GM18499 (cell line): Measurements from ENCODE around the gene PARP14.
"Not testable (repeated sequence)": the region's sequence is repeated elsewhere in the genome, so short reads cannot be mapped to it uniquely, and the experiment has no call there.

ENCODE experiments used
- ATAC-seq: cut with Tn5 transposase; IDR thresholded peaks from one replicate; pipeline ENCODE4 v1.9.1; 2021; ENCODE audit warnings: moderate number of reproducible peaks; ENCODE audit not compliant: insufficient read depth, unreplicated experiment

The PARP14 gene, protein sequence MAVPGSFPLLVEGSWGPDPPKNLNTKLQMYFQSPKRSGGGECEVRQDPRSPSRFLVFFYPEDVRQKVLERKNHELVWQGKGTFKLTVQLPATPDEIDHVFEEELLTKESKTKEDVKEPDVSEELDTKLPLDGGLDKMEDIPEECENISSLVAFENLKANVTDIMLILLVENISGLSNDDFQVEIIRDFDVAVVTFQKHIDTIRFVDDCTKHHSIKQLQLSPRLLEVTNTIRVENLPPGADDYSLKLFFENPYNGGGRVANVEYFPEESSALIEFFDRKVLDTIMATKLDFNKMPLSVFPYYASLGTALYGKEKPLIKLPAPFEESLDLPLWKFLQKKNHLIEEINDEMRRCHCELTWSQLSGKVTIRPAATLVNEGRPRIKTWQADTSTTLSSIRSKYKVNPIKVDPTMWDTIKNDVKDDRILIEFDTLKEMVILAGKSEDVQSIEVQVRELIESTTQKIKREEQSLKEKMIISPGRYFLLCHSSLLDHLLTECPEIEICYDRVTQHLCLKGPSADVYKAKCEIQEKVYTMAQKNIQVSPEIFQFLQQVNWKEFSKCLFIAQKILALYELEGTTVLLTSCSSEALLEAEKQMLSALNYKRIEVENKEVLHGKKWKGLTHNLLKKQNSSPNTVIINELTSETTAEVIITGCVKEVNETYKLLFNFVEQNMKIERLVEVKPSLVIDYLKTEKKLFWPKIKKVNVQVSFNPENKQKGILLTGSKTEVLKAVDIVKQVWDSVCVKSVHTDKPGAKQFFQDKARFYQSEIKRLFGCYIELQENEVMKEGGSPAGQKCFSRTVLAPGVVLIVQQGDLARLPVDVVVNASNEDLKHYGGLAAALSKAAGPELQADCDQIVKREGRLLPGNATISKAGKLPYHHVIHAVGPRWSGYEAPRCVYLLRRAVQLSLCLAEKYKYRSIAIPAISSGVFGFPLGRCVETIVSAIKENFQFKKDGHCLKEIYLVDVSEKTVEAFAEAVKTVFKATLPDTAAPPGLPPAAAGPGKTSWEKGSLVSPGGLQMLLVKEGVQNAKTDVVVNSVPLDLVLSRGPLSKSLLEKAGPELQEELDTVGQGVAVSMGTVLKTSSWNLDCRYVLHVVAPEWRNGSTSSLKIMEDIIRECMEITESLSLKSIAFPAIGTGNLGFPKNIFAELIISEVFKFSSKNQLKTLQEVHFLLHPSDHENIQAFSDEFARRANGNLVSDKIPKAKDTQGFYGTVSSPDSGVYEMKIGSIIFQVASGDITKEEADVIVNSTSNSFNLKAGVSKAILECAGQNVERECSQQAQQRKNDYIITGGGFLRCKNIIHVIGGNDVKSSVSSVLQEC (N-terminal part only)

DNA sequence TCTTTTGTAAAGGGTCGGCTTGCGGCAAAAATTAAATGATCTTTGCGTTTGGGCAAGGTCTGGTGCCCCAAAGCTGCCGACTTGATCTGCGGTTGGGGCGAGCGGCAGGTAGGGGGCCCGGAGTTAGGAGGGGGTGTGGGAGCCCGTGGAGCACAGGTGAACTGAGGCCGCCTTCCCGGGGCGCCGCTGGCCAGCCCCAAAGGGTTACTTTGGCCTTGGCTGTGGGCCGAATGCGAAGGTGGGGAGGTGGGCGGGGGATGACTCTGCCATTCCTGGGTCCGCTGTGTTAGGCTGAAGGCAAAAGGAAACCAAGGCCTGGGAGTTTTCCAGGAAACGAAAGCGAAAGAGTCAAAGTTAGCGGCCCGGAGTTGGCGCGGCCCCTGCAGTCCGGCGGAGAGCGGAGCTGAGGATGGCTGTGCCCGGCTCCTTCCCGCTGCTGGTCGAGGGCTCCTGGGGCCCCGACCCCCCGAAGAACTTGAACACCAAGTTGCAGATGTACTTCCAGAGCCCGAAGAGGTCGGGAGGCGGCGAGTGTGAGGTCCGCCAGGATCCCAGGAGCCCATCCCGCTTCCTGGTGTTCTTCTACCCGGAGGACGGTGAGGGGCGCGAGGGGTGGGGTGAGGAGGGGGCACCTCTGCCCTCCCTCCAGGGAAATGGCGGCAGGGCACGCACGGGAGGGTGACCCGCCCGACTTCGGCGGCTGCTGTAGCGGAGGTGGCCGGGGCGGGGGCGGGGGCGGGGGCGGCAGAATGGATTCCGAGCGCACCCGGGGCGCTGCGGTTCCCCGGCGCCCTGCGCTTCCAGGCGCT is at the start of gene PARP14:
PARP14 (plus strand) TSS at position 365 of the 809 bp plus-strand sequence; CDS start at position 410, 45 bp downstream.
- ATAC-seq, result no peak

DNA sequence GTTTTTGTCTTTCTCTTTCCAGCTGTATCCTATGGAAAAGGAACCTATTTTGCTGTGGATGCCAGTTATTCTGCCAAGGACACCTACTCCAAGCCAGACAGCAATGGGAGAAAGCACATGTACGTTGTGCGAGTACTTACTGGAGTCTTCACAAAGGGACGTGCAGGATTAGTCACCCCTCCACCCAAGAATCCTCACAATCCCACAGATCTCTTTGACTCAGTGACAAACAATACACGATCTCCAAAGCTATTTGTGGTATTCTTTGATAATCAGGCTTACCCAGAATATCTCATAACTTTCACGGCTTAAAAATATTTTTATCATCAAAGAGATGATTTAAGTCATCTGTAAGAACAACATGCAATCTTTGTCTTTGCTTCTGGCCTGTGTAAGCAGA is 44.9 kb upstream of the PARP14 start:
- no peak for ATAC-seq

DNA sequence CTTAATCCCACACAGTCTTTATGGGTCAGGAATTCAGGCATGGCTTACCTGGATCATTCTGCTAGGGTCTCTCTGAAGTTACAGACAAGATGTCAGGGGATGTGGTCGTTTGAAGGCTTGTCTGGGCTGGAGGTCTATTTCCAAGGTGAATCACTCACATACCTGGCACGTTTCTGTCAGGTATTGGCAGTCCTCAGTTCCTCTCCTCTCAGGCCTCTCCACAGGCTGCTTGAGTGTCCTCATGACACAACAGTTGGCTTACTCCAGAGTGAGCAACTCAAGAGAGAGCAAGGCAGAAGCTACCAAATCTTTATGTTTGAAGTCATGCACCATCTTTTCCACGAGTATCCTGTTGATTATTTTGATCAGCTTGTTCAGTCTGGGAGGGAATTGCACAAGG is 43.9 kb upstream of the PARP14 start:
- ATAC-seq, result no peak

DNA sequence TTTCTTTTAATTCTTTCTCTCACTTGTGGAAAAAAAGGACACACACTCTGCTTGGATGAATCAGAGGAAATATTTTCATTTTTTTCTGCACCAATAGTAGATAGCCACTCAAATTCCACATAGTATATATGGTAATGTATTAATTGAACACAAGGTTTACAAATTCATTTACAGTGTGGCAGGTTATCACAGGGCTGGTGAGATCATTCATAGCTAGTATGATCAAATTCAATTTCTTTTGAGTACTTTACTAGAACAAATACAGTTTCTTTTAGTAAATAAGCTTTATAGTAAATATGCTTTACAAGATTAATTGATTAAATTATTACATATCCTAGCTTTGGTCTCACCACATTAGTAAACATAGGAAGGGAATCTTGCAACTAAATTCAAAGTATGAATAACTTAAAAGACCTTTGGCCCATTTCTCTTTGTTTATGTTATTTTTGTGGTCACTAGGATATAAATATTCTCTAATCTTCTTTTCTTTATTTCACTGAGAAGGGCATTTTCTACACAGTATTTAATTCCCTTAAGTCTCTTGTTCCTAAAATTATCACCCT is 40.1 kb upstream of the PARP14 start:
- no peak for ATAC-seq

DNA sequence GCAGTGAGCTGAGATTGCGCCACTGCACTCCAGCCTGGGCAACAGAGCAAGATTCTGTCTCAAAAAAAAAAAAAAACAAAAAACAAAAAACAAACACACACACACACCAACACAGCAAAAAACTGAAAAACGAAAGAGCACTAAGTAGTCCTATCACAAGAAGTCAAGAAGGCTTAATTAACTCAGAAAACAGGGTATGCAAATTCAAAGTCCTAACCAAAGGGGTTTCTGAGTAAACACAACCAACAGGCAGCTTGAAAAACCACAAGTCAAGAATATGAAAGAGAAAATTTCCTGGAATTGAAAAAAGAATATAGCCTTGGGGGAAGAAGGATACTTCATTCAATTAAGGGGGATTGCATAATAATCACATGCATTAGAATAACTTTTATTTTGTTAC is 37.7 kb upstream of the PARP14 start:
- no peak for ATAC-seq

DNA sequence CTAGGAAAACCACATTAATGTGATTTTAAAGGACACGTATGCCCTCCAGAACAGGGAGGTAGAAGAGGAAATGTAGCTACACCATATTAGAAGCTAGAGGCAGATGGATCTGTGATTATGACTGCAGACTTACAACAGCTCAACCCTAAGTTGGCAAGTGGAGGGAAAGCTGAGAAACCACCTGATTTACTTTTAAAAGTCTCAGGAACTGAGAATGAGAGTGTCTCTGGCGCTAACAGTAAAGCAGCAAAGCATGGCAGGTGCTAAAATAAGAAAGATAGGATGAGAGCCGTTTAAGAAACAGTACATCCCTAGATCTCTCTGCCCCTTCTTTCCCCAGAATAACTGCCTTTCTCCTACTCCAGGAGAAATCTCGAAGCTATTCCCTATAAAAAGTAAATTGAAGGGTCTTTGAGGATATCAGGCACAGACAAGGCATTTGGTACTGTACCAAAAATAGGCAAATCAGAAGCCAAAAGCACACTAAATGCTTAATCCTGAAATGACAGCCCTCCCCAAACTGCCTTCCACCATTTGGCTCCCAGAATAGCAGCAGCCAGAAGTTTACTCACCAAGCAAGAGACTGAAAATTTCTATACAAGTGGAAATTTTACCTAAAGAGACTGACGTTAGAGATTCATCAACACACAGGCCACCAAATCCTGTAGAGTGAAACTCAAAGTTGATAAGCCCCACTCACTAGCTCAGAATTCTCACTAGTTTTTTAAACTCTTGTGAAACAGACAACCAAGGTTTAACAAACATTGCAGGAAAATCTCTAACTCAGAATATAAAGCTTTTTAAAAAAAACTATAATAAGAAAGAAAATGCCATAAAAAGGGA is 34.3 kb upstream of the PARP14 start:
- no peak for ATAC-seq

DNA sequence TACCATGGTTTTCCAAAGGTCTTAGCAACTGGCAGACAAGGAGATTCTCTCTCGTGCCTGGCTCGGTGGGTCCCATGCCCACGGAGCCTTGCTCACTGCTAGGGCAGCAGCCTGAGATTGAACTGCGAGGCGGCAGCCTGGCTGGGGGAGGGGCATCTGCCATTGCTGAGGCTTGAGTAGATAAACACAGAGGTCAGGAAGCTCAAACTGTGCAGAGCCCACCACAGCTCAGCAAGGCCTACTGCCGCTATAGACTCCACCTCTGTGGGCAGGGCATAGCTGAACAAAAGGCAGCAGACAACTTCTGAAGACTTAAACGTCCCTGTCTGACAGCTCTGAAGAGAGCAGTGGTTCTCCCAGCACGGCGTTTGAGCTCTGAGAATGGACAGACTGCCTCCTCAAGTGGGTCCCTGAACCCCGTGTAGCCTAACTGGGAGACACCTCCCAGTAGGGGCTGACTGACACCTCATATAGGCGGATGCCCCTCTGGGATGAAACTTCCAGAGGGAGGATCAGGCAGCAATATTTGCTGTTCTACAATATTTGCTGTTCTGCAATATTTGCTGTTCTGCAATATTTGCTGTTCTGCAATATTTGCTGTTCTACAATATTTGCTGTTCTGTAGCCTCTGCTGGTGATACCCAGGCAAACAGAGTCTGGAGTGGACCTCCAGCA is 29.3 kb upstream of the PARP14 start:
- ATAC-seq, result not testable (repeated sequence)

DNA sequence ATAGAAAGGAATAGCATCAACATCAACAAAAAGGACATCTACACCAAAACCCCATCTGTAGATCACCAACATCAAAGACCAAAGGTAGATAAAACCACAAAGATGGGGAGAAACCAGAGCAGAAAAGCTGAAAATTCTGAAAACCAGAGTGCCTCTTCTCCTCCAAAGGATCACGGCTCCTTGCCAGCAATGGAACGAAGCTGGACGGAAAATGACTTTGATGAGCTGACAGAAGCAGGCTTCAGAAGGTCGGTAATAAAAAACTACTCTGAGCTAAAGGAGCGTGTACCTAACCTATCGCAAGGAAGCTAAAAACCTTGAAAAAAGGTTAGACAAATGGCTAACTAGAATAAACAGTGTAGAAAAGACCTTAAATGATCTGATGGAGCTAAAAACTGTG is 28.7 kb upstream of the PARP14 start:
- not testable (repeated sequence) for ATAC-seq

DNA sequence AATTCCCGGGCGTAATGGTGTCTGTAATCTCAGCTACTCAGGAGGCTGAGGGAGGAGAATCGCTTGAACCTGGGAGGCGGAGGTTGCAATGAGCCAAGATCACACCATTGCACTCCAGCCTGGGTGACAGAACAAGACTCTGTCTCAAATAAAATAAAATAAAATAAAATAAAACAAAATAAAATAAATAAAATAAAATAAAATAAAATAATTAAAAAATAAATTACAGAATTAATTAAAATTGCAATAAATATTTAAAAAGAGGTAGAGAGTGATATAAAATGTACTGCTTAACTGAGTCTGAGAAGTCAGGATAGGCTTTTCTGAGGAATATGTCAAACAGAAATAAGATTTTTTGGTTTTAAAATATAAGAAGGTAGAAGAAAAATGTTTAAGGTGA is 22.3 kb upstream of the PARP14 start:
- ATAC-seq, result not testable (repeated sequence)

DNA sequence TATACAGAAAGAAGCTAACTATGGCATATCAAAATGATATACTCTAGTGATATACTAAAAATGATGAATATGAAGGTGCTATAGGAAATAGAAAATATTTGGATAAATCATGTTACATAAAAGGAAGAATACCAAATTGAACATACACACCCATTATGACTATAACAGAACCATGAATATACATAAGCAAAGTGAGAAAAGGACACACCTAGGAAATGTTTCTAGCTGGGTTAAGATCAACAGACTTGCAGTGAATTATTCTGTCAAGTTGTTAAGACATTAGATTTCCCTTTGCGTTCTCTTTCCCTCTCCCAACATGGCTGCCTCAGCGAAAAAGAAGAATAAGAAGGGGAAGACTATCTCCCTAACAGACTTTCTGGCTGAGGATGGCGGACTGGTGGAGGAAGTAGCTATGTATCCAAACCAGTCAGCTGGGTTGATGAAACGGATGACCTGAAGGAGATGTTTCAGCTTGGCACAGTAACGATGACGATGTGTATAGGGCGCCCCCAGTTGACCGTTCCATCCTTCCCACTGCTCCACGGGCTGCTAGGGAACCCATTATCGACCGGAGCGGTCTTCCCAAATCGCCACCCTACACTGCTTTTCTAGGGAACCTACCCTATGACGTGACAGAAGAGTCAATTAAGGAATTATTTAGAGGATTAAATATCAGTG is 20.2 kb upstream of the PARP14 start:
- no peak for ATAC-seq

DNA sequence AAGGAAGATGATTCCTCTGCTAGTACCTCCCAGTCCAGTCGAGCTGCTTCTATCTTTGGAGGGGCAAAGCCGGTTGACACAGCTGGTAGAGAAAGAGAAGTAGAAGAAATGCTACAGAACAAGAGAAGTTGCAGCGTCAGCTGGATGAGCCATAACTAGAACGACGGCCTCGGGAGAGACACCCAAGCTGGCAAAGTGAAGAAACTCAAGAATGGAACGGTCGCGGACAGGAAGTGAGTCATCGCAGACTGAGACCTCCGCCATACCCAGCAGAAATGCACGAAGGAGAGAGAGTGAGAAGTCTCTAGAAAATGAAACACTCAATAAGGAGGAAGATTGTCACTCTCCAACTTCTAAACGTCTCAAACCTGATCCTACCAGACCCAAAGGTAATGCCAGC is 19.0 kb upstream of the PARP14 start:
- ATAC-seq, result no peak

DNA sequence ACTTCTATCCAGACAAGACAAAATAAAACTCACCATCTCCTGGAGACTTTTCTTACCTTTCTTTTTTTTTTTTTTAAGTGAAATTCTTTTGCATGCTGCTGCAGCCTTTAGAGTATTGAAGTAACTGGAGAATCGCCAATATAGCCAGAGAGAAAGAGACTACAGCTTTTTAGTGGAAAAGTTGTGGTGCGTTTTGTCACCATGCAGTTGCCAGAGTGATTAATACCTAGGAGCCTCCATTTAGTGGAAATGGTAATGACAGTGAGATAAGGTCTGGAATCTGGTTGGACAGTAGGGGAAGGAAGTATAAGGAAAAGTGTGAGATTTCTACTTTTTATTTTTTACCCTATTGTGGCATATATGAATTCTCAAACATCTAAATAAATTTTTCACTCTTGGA is 18.1 kb upstream of the PARP14 start:
- no peak for ATAC-seq

DNA sequence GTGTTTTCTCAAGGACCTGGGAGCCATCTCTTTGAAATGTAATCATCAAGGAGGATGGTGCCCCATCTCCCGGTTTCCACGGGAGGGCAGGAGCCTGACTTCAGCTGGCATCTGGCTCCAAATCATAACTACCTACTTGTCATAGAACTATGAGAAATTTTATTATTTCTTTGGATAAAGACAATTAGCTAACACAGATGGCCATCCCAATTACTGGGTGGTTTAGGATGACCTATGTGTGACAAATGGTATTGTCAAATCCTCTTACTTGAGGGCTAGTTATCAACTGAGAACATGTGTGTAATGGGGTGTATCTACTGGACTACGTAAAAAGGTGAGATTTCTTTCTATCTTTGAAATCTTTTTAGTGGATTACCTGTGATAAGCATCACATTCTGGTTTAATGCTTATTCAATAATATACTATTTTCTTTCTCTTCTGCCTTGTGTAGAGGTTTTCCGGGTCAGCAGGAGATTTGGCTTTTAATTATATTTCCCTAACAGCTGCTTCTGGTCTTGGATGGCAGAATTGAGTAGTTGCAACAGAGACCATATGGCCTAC is 15.3 kb upstream of the PARP14 start:
- no peak for ATAC-seq

DNA sequence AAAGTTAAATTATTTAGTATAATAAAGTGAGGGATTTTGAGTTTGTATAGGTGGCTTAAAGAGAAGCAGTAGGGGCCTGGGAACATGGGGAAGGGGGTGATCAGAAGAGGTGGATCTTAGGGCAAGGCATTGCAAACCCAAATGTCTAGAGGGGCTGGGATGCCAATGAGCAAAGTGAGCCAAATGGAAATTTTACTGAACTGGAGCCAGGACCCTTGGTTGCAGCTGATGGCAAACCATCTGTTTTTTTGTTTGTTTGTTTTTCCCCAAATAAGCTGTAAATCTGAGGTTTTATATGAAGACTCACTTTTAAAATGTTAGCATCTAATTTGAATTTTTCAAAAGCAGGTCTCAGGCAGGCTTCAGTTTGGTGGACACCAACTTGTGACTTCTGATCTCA is 14.8 kb upstream of the PARP14 start:
- ATAC-seq, result no peak

DNA sequence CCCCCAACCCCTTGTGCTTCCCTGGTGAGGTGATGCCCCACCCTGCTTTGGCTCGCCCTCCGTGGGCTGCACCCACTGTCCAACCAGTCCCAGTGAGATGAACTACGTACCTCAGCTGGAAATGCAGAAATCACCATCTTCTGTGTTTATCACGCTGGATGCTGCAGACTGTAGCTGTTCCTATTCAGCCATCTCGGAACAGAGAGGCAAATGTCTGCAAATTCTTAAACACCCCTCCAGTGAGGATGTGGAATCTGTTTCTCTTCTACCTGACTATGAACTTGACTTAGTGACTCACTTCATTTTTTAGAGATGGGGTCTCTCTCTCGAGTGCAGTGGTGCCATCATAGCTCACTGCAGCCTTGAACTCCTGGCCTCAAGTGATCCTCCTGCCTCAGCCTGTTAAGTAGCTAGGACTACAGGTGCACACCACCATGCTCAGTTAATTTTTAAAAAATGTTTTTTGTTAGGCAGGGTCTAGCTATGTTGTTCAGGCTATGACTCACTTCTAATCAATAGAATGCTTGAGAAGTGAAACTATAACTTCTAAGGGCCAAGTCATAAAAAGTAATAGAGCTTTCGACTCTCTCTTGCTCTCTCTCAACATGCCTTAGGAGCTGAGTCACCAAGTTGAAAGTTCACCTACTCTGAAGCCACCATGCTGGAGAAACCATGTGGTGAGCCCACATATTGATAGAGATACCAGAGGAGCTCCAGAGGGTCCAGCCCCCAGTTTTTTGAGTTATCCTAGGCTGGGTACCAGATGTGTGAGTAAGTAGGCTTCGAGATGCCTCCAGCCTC is 11.5 kb upstream of the PARP14 start:
- ATAC-seq, result peak; percentile 79

DNA sequence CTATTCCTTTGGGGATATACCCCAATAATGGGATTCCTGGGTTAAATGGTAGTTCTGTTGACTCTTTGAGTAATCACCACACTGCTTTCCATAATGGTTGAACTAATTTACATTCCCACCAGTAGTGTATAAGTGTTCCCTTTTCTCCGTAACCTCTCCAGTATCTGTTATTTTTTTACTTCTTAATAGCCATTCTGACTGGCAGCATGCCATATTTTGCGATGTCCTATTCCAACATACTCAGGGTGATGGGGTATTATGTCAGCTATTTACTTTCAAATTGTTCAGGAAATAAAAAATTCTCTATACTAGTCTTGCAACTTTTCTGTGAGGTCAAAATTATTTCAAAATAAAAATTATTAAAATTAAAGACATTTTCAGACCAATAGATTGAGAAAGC is 9.1 kb upstream of the PARP14 start:
- ATAC-seq, result no peak
